SK-N-SH (cell line): Measurements from ENCODE around the gene ORC6. TPM values are rescaled to one million over a fixed set of nuclear protein-coding genes. Genes with fewer than 3 reads are reported as not detected.
A peak's percentile ranks its signal among the peaks of the same experiment; 100 is the strongest.

Experiments used
- CTCF ChIA-PET: fragments of 300-600, 350-600 bp; formaldehyde crosslinking; extraction: SDS; loops from one replicate; lab custom pipeline; 2021; lab: Yijun Ruan, JAX
- POLR2A ChIA-PET: fragments of 350-600 bp; sonication (Branson Sonifier 250); formaldehyde crosslinking; extraction: SDS; loops from one replicate; lab custom pipeline; 2020; ENCODE audit warnings: antibody characterized with exemption, inconsistent platforms; lab: Yijun Ruan, JAX
- DNase-seq: peaks from one replicate; pipeline ENCODE4 v3.0.0; 2012
- H2AFZ ChIP-seq: fragments of 200-600 bp; sonication (generic); 2 replicates; pipeline ENCODE4 v1.8.1; 2016; ENCODE audit warnings: antibody characterized with exemption, mild to moderate bottlenecking, low read depth
- H3F3A ChIP-seq: fragments of 200-600 bp; sonication (generic); replicated peaks from 2 replicates; pipeline ENCODE3; 2016; ENCODE audit warnings: antibody characterized with exemption, mild to moderate bottlenecking; ENCODE audit not compliant: insufficient read depth
- H3K27ac ChIP-seq, 2 experiments: fragments of 200-500 bp in 1 of 2; fragments of 200-600 bp in 1 of 2; sonication (Bioruptor generic) in 1 of 2; sonication (generic), shearing (Covaris generic) in 1 of 2; 2 replicates each; pipeline versions ENCODE4 v1.5.1 to v1.6.1; 2014 to 2016; ENCODE audit warnings: low read depth in 2 of 2, inconsistent platforms in 1 of 2, low read length in 1 of 2, mild to moderate bottlenecking in 1 of 2, mixed read lengths in 1 of 2
- H3K27me3 ChIP-seq: fragments of 200-600 bp; sonication (generic), shearing (Covaris generic); 2 replicates; pipeline ENCODE4 v1.6.1; 2016; ENCODE audit warnings: mixed run types; ENCODE audit not compliant: insufficient read depth
- H3K36me3 ChIP-seq, 2 experiments: fragments of 200-500 bp in 1 of 2; fragments of 200-600 bp in 1 of 2; sonication (Bioruptor generic) in 1 of 2; sonication (generic) in 1 of 2; replicated peaks in 1 of 2; 2 replicates each; pipeline versions ENCODE3 to v1.5.1; 2014 to 2016; ENCODE audit warnings: low read length in 1 of 2, mild to moderate bottlenecking in 1 of 2; ENCODE audit not compliant: insufficient read depth in 2 of 2, control insufficient read depth in 1 of 2
- H3K4me1 ChIP-seq, 2 experiments: fragments of 200-500 bp in 1 of 2; fragments of 200-600 bp in 1 of 2; sonication (Bioruptor generic) in 1 of 2; sonication (generic), shearing (Covaris generic) in 1 of 2; 2 replicates each; pipeline versions ENCODE4 v1.5.1 to v1.6.1; 2014 to 2016; ENCODE audit warnings: low read depth in 1 of 2, low read length in 1 of 2, mixed run types in 1 of 2; ENCODE audit not compliant: insufficient read depth in 2 of 2, control insufficient read depth in 1 of 2
- H3K4me2 ChIP-seq: fragments of 200-600 bp; sonication (generic), shearing (Covaris generic); 2 replicates; pipeline ENCODE4 v1.6.1; 2017; ENCODE audit warnings: mixed run types
- H3K4me3 ChIP-seq, 2 experiments: fragments of 200-500 bp in 1 of 2; fragments of 200-600 bp in 1 of 2; sonication (Bioruptor generic) in 1 of 2; sonication (generic), shearing (Covaris generic) in 1 of 2; 2 replicates each; pipeline versions ENCODE4 v1.5.1 to v1.8.1; 2014 to 2016; ENCODE audit warnings: low read depth in 2 of 2, inconsistent platforms in 1 of 2, low read length in 1 of 2, mild to moderate bottlenecking in 1 of 2, mixed read lengths in 1 of 2, moderate library complexity in 1 of 2
- H3K79me2 ChIP-seq: fragments of 200-600 bp; sonication (generic); 2 replicates; pipeline ENCODE4 v1.8.1; 2017; ENCODE audit warnings: mild to moderate bottlenecking; ENCODE audit not compliant: insufficient read depth
- H3K9ac ChIP-seq: fragments of 200-600 bp; sonication (generic); 2 replicates; pipeline ENCODE4 v1.6.1; 2017; ENCODE audit warnings: mixed run types
- H3K9me2 ChIP-seq: fragments of 200-600 bp; sonication (generic); 2 replicates; pipeline ENCODE4 v1.6.1; 2017; ENCODE audit warnings: mixed run types
- H3K9me3 ChIP-seq: fragments of 200-600 bp; sonication (generic); 2 replicates; pipeline ENCODE4 v1.6.1; 2017; ENCODE audit warnings: mixed run types, mild to moderate bottlenecking, moderate library complexity
- H4K20me1 ChIP-seq: fragments of 200-600 bp; sonication (generic); 2 replicates; pipeline ENCODE4 v1.6.1; 2017; ENCODE audit warnings: mild to moderate bottlenecking, mixed run types; ENCODE audit not compliant: insufficient read depth
- CHD2 ChIP-seq: fragments of 150-350 bp; IDR thresholded peaks from 2 replicates; pipeline ENCODE4 v1.6.1; 2018; ENCODE audit warnings: low read length; ENCODE audit not compliant: partially characterized antibody
- CTCF ChIP-seq: fragments of 200-600 bp; sonication (generic); IDR thresholded peaks from 2 replicates; pipeline ENCODE4 v1.6.1; 2017; ENCODE audit warnings: antibody characterized with exemption, mild to moderate bottlenecking, moderate library complexity
- EP300 ChIP-seq, 2 experiments: IDR thresholded peaks; 2 replicates each; pipeline versions ENCODE4 v1.4.0 to v1.6.1; 2012; ENCODE audit warnings: borderline replicate concordance in 1 of 2, low read depth in 1 of 2, low read length in 1 of 2
- FOSL2 ChIP-seq: IDR thresholded peaks from 2 replicates; pipeline ENCODE4 v1.4.0; 2012; ENCODE audit warnings: low read depth, mild to moderate bottlenecking, moderate library complexity, borderline replicate concordance
- GABPA ChIP-seq: IDR thresholded peaks from 2 replicates; pipeline ENCODE4 v1.4.0; 2012; ENCODE audit warnings: low read depth, mild to moderate bottlenecking
- IRF3 ChIP-seq: fragments of 150-350 bp; IDR thresholded peaks from 2 replicates; pipeline ENCODE4 v1.6.1; 2016; ENCODE audit warnings: mild to moderate bottlenecking, low read depth, low read length
- JUND ChIP-seq: IDR thresholded peaks from 2 replicates; pipeline ENCODE4 v1.4.0; 2012
- MAX ChIP-seq: IDR thresholded peaks from 2 replicates; pipeline ENCODE4 v1.4.0; 2012; ENCODE audit warnings: low read depth
- MXI1 ChIP-seq: IDR thresholded peaks from 2 replicates; pipeline ENCODE4 v1.6.1; 2012; ENCODE audit warnings: mild to moderate bottlenecking, low read depth, low read length, improper control_type of control experiment
- NFIC ChIP-seq: IDR thresholded peaks from 2 replicates; pipeline ENCODE4 v1.4.0; 2012; ENCODE audit warnings: borderline replicate concordance
- NRF1 ChIP-seq: IDR thresholded peaks from 2 replicates; pipeline ENCODE4 v1.6.1; 2012; ENCODE audit warnings: low read depth, mild to moderate bottlenecking, low read length
- POLR2AphosphoS5 ChIP-seq: IDR thresholded peaks from 2 replicates; pipeline ENCODE4 v1.6.1; 2012; ENCODE audit warnings: low read depth, low read length
- RAD21 ChIP-seq: IDR thresholded peaks from 2 replicates; pipeline ENCODE4 v1.6.1; 2012; ENCODE audit warnings: mild to moderate bottlenecking, low read length
- RXRA ChIP-seq: IDR thresholded peaks from 2 replicates; pipeline ENCODE4 v1.4.0; 2012; ENCODE audit warnings: low read depth, mild to moderate bottlenecking, borderline replicate concordance
- SMC3 ChIP-seq: IDR thresholded peaks from 2 replicates; pipeline ENCODE4 v1.6.1; 2012; ENCODE audit warnings: low read depth, low read length, improper control_type of control experiment
- USF2 ChIP-seq: fragments of 150-350 bp; IDR thresholded peaks from 2 replicates; pipeline ENCODE4 v1.6.1; 2017; ENCODE audit warnings: antibody characterized with exemption, low read length, low read depth, borderline replicate concordance
- WGBS: methylation state at CpG from one replicate; pipeline ENCODE4 v1.1.6; 2017; ENCODE audit warnings: low lambda C conversion rate; 5-methylcytosine and 5-hydroxymethylcytosine counted together
- polyA plus RNA-seq, 3 experiments: library from polyadenylated mRNA; depleted of rRNA; stranded (reverse); fragments of >200 nt; gene quantifications; 2 replicates each; pipeline ENCODE4 v1.2.3, GENCODE V29; 2012

ORC6 gene
- polyA plus RNA-seq, 1 of the 3 experiments (the other 2 are of a cell fraction): 17.4 TPM

- Histone ChIP-seq H4K20me1 (no peaks in the 10 kb centered on the region), H3K9me2 (no peaks in the 10 kb centered on the region), H3K4me2 (no peak overlapping the region), H3K9ac (no peak overlapping the region), H3K36me3 (no peaks in the 10 kb centered on the region), H3K4me3 (no peak overlapping the region), H3K27ac (no peak overlapping the region), H3K4me1 (no peaks in the 10 kb centered on the region), H3F3A (no peaks in the 10 kb centered on the region), H3K9me3 (no peaks in the 10 kb centered on the region), H3K79me2 (no peaks in the 10 kb centered on the region)
- WGBS: 74% methylated on average over 6 of the region's 8 CpGs
- no peak for DNase-seq
- CTCF ChIA-PET: no interaction called here
- peak; percentile 14; the same call in 1 of the 2 replicates for TF ChIP-seq CTCF
- no peak for TF ChIP-seq USF2
- TF ChIP-seq, all 33 proteins: peak for 1
- H3K27me3 ChIP-seq: no peaks in the 10 kb centered on the region
- POLR2A ChIA-PET: no interaction called here
- no peak overlapping the region for H2AFZ ChIP-seq
Observed at GRCh38 chr16:46648656-46649055, 40.8 kb upstream of the ORC6 start.

GRCh38 chr16:46649588-46650253, 39.7 kb upstream of the ORC6 start:
- no peaks in the 10 kb centered on the region for H3K36me3 ChIP-seq
- DNase-seq: no peak
- no peak overlapping the region for H3K9ac ChIP-seq
- no peaks in the 10 kb centered on the region for H3F3A ChIP-seq
- H3K9me2 ChIP-seq: no peaks in the 10 kb centered on the region
- ChIA-PET CTCF (interaction anchor here (1.1 kb wide), 1 partner anchor 24 kb away, joined by 3 read pairs; no protein-coding TSS in a partner anchor), POLR2A (no interaction called here)
- no peaks in the 10 kb centered on the region for H3K27me3 ChIP-seq
- H2AFZ ChIP-seq: no peak overlapping the region
- TF ChIP-seq RXRA (no peak), JUND (no peak), MAX (no peak), CHD2 (no peak), FOSL2 (no peak), EP300 (IDR thresholded peaks at IDR 0.05; ENCODE audit: borderline replicate concordance in 1 of 2, low read depth in 1 of 2, low read length in 1 of 2) (no peak), NRF1 (no peak), POLR2AphosphoS5 (no peak), NFIC (no peak), GABPA (no peak), SMC3 (no peak), IRF3 (no peak), RAD21 (no peak), MXI1 (no peak)
- no peaks in the 10 kb centered on the region for H3K79me2 ChIP-seq
- H3K27ac ChIP-seq: no peak overlapping the region
- H3K4me3 ChIP-seq: no peak overlapping the region
- H3K4me1 ChIP-seq: no peaks in the 10 kb centered on the region
- no peaks in the 10 kb centered on the region for H4K20me1 ChIP-seq
- whole genome bisulfite sequencing: 91% methylated on average over 16 of the region's 27 CpGs
- no peaks in the 10 kb centered on the region for H3K9me3 ChIP-seq
- no peak overlapping the region for H3K4me2 ChIP-seq
